RWPE1 (cell line): ENCODE results near the gene DPPA2.

Experiments
- CTCF ChIA-PET: fragments of 350-600 bp; sonication (Branson Sonifier 250); formaldehyde crosslinking; extraction: SDS; loops from one replicate; lab custom pipeline; 2021; lab: Yijun Ruan, JAX
- POLR2A ChIA-PET: fragments of 400-600 bp; formaldehyde crosslinking; extraction: SDS; loops from one replicate; lab custom pipeline; 2020; ENCODE audit warnings: antibody characterized with exemption; ENCODE audit not compliant: low non-redundant PET; lab: Yijun Ruan, JAX
- DNase-seq: peaks from one replicate; pipeline ENCODE4 v3.0.0; 2012; ENCODE audit warnings: low spot score
- H3K27ac ChIP-seq: fragments of 450-650 bp; 2 replicates; pipeline ENCODE4 v1.5.1; 2017
- CTCF ChIP-seq: fragments of 450-650 bp; conservative IDR thresholded peaks from 2 replicates; pipeline ENCODE4 v1.5.1; 2017; ENCODE audit warnings: low read depth, mild to moderate bottlenecking

The DPPA2 gene

GRCh38 chr3:109339197-109339596, 22.9 kb upstream of the DPPA2 start:
- no peak for DNase-seq
- no peak for TF ChIP-seq CTCF
- CTCF ChIA-PET = interaction anchor here (0.6 to 0.7 kb wide), 3 partner anchors 71 to 1237 kb away, joined by 3 to 4 read pairs (median 3); no protein-coding TSS in a partner anchor
- POLR2A ChIA-PET = no interaction called here
- H3K27ac ChIP-seq = no peak overlapping the region

- no peak for TF ChIP-seq CTCF
- H3K27ac ChIP-seq = no peak overlapping the region
- ChIA-PET CTCF (interaction anchor here (0.7 kb wide), 2 partner anchors 37 to 70 kb away, joined by 3 to 4 read pairs; no protein-coding TSS in a partner anchor), POLR2A (no interaction called here)
- no peak for DNase-seq
Observed at GRCh38 chr3:109338322-109338721, 22.0 kb upstream of the DPPA2 start.

GRCh38 chr3:109337393-109337792, 21.1 kb upstream of the DPPA2 start, which contains the start of gene DPPA4:
TSS of gene DPPA4 (minus strand) at chr3:109337546. CDS start at chr3:109337517, 29 bp downstream.
- no peak for TF ChIP-seq CTCF
- H3K27ac ChIP-seq = no peak within 1 kb of the TSS
- ChIA-PET POLR2A (no interaction called here), CTCF (interaction anchor here (0.7 kb wide), 1 partner anchor 36 kb away, joined by 3 read pairs; no protein-coding TSS in a partner anchor)
- no peak for DNase-seq

- ChIA-PET CTCF (no interaction called here), POLR2A (no interaction called here)
- H3K27ac ChIP-seq = no peak overlapping the region
- DNase-seq = no peak
- TF ChIP-seq CTCF = no peak
Observed at GRCh38 chr3:109336291-109336861, 20.1 kb upstream of the DPPA2 start.

- no peak for DNase-seq
- ChIA-PET CTCF (no interaction called here), POLR2A (no interaction called here)
- H3K27ac ChIP-seq = no peak overlapping the region
- TF ChIP-seq CTCF = no peak
Observed at GRCh38 chr3:109334572-109334971, 18.3 kb upstream of the DPPA2 start.

GRCh38 chr3:109331692-109332091, 15.4 kb upstream of the DPPA2 start:
- no peak for DNase-seq
- no peak overlapping the region for H3K27ac ChIP-seq
- no peak for TF ChIP-seq CTCF
- POLR2A ChIA-PET = no interaction called here
- CTCF ChIA-PET = no interaction called here
